ENCODE data around the gene GID8.

- TF ChIP-seq POLR2AphosphoS5 (IDR thresholded peaks at IDR 0.05; ENCODE audit: low read depth, low read length) (no peak), TAF1 (IDR thresholded peaks at IDR 0.05; ENCODE audit: borderline replicate concordance, insufficient read depth, low read length) (no peak)
- TF ChIP-seq, protein P1, sequence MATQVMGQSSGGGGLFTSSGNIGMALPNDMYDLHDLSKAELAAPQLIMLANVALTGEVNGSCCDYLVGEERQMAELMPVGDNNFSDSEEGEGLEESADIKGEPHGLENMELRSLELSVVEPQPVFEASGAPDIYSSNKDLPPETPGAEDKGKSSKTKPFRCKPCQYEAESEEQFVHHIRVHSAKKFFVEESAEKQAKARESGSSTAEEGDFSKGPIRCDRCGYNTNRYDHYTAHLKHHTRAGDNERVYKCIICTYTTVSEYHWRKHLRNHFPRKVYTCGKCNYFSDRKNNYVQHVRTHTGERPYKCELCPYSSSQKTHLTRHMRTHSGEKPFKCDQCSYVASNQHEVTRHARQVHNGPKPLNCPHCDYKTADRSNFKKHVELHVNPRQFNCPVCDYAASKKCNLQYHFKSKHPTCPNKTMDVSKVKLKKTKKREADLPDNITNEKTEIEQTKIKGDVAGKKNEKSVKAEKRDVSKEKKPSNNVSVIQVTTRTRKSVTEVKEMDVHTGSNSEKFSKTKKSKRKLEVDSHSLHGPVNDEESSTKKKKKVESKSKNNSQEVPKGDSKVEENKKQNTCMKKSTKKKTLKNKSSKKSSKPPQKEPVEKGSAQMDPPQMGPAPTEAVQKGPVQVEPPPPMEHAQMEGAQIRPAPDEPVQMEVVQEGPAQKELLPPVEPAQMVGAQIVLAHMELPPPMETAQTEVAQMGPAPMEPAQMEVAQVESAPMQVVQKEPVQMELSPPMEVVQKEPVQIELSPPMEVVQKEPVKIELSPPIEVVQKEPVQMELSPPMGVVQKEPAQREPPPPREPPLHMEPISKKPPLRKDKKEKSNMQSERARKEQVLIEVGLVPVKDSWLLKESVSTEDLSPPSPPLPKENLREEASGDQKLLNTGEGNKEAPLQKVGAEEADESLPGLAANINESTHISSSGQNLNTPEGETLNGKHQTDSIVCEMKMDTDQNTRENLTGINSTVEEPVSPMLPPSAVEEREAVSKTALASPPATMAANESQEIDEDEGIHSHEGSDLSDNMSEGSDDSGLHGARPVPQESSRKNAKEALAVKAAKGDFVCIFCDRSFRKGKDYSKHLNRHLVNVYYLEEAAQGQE (IDR thresholded peaks at IDR 0.05; ENCODE audit: insufficient read depth in 1 of 2, low read depth in 2 of 2, low read length in 2 of 2): no peak
These were observed 19.8 kb upstream of the GID8 start for GRCh38 chr20:62918147-62918546.
